ENCODE results near the gene TSC2.
"Not testable (repeated sequence)": the region's sequence is repeated elsewhere in the genome, so short reads cannot be mapped to it uniquely, and the experiment has no call there.

Gene TSC2

GRCh38 chr16:2124694-2125444 lies 77.1 kb downstream of the TSC2 start:
- not testable (repeated sequence) for DNase-seq

GRCh38 chr16:2125609-2126008 lies 77.8 kb downstream of the TSC2 start:
- DNase-seq, result not testable (repeated sequence)

- not testable (repeated sequence) for DNase-seq
Measured at GRCh38 chr16:2126161-2126743, 78.5 kb downstream of the TSC2 start.

- not testable (repeated sequence) for DNase-seq
Measured at GRCh38 chr16:2126928-2127556, 79.3 kb downstream of the TSC2 start.

GRCh38 chr16:2127630-2128280 lies 80.0 kb downstream of the TSC2 start:
- DNase-seq, result peak in 1 of 2 experiments; percentile 17

GRCh38 chr16:2129251-2129650 lies 81.5 kb downstream of the TSC2 start:
- not testable (repeated sequence) for DNase-seq

- DNase-seq, result not testable (repeated sequence)
Measured at GRCh38 chr16:2129890-2130447, 82.2 kb downstream of the TSC2 start.

- not testable (repeated sequence) for DNase-seq
Measured at GRCh38 chr16:2133797-2134196, 86.0 kb downstream of the TSC2 start.

- not testable (repeated sequence) for DNase-seq
Measured at GRCh38 chr16:2135071-2135470, 87.3 kb downstream of the TSC2 start.

- DNase-seq, result peak; percentile 48 to 70
Measured at GRCh38 chr16:2135770-2136490, 88.1 kb downstream of the TSC2 start, which contains the start of gene PKD1. Gene PKD1, minus strand, starts transcription at chr16:2135898. Its CDS starts 209 bp downstream, at chr16:2135689.
